K562 (cell line): Measurements from ENCODE around the gene ZNF775. TPM values are rescaled to one million over a fixed set of nuclear protein-coding genes. Genes with fewer than 3 reads are reported as not detected.
A peak's percentile ranks its signal among the peaks of the same experiment; 100 is the strongest.

ENCODE experiments used
- CBX3 ChIP-seq, 2 experiments: IDR thresholded peaks; 1 replicate in 1 of 2; 2 replicates in 1 of 2; pipeline ENCODE4 v1.6.1; 2012; ENCODE audit warnings: inconsistent platforms in 2 of 2, low read length in 2 of 2, borderline replicate concordance in 1 of 2, control low read depth in 1 of 2
- EWSR1 ChIP-seq: fragments of 450-650 bp; IDR thresholded peaks from 2 replicates; pipeline ENCODE4 v1.6.1; 2018; ENCODE audit warnings: borderline replicate concordance, mild to moderate bottlenecking, low read depth, moderate library complexity; ENCODE audit not compliant: partially characterized antibody
- IRF2 ChIP-seq: sonication (generic); formaldehyde crosslinking; IDR thresholded peaks from 2 replicates; pipeline ENCODE4 v1.8.1; 2022; ENCODE audit warnings: mild to moderate bottlenecking, missing genetic modification reagents
- MED1 ChIP-seq: sonication (generic); formaldehyde crosslinking; IDR thresholded peaks from 2 replicates; pipeline ENCODE4 v1.8.1; 2023; ENCODE audit warnings: missing genetic modification reagents, borderline replicate concordance
- NFE2 ChIP-seq: IDR thresholded peaks from 2 replicates; pipeline ENCODE4 v1.6.1; 2014; ENCODE audit warnings: antibody characterized with exemption, low read depth
- YY1 ChIP-seq, 3 experiments: IDR thresholded peaks; 2 replicates each; pipeline ENCODE4 v1.6.1; 2011; ENCODE audit warnings: low read length in 2 of 3, mild to moderate bottlenecking in 2 of 3, moderate library complexity in 2 of 3, borderline replicate concordance in 1 of 3, control low read depth in 1 of 3, low read depth in 1 of 3; ENCODE audit not compliant: insufficient read depth in 3 of 3, insufficient replicate concordance in 2 of 3, control insufficient read depth in 1 of 3, insufficient read length in 1 of 3; ENCODE audit errors: extremely low read depth in 1 of 3
- ZNF551 ChIP-seq: fragments of 250-450 bp; sonication (Bioruptor Pico); IDR thresholded peaks from 2 replicates; pipeline ENCODE4 v1.5.0; 2021; ENCODE audit warnings: mild to moderate bottlenecking, moderate library complexity
- ZNF644 ChIP-seq: fragments of 200-800 bp; sonication (Bioruptor generic); IDR thresholded peaks from 2 replicates; pipeline ENCODE4 v1.6.1; 2016; ENCODE audit warnings: low read depth, missing genetic modification characterization, missing compliant biosample characterization
- polyA plus RNA-seq, 8 experiments: library from polyadenylated mRNA; depleted of rRNA in 4 of 8; stranded (reverse) in 5 of 8; unstranded in 3 of 8; fragments of >200 nt; fragmentation: Nextera tagmentation in 2 of 8; fragmentation: Illumina TruSeq in 1 of 8; extraction: Ambion mirVana in 2 of 8; extraction: Trizol in 1 of 8; gene quantifications; 2 replicates each; pipeline versions ENCODE4 v1.2.1 to v1.2.3, GENCODE V29; 2011 to 2014; ENCODE audit warnings: inconsistent platforms in 1 of 8, missing spikeins in 1 of 8
- total RNA-seq, 7 experiments: library from RNA; depleted of rRNA in 6 of 7; stranded (reverse); fragments of >200 nt in 6 of 7; fragmentation: Illumina TruSeq in 2 of 7; extraction: Trizol in 2 of 7; gene quantifications; 2 replicates each; pipeline versions ENCODE4 v1.2.1 to v1.2.3, GENCODE V29; 2011 to 2021; ENCODE audit warnings: low replicate concordance in 1 of 7
- TF ChIP-seq, protein P1 (sequence below): sonication (generic); IDR thresholded peaks from 2 replicates; pipeline ENCODE4 v1.6.1; 2016
- TF ChIP-seq, protein P2 (sequence below): sonication (generic); formaldehyde crosslinking; IDR thresholded peaks from 2 replicates; pipeline ENCODE4 v1.9.0; 2022; ENCODE audit warnings: mild to moderate bottlenecking, missing genetic modification reagents

The ZNF775 gene
- total and polyA plus RNA-seq, 9 of the 15 experiments (the other 6 are each of a cell fraction or from before 2014, with no cell fraction given): 0.04 to 18.7 (median 4.9) TPM

DNA sequence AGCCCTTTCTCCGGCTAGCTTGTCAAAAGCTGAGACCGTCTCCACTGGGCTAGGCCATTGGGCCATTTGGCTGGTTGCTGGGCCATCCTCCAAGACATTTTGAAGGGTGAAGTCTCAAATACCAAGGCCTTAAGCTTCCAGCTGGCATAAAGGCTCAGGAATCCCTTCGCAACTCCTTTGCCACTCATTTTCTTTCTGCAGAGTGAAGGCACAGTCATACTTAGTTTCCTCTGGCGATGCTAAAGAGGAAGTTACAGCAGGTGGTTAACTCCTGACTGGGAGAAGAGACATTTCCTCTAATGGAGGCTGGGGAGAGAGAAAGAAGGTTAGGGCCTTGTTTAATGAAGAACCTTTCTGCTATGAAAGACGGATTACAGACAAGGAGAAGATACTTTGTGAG, 15.3 kb upstream of the ZNF775 start (continued):
- no peak for TF ChIP-seq MED1
- no peak for TF ChIP-seq CBX3 (IDR thresholded peaks at IDR 0.05; ENCODE audit: borderline replicate concordance in 1 of 2, low read length in 2 of 2)
- 0 out of 2 replicates have a peak, but pooled peaks have one; percentile 13 for TF ChIP-seq NFE2
- TF ChIP-seq EWSR1: no peak
- TF ChIP-seq, protein P1, sequence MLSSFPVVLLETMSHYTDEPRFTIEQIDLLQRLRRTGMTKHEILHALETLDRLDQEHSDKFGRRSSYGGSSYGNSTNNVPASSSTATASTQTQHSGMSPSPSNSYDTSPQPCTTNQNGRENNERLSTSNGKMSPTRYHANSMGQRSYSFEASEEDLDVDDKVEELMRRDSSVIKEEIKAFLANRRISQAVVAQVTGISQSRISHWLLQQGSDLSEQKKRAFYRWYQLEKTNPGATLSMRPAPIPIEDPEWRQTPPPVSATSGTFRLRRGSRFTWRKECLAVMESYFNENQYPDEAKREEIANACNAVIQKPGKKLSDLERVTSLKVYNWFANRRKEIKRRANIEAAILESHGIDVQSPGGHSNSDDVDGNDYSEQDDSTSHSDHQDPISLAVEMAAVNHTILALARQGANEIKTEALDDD: peak; percentile 38; the same call in 1 of the 2 replicates
- peak in 1 of 3 experiments; percentile 22 for TF ChIP-seq YY1 (IDR thresholded peaks at IDR 0.05; ENCODE audit: borderline replicate concordance in 1 of 3, control insufficient read depth in 1 of 3, extremely low read depth in 1 of 3, insufficient read depth in 3 of 3, insufficient read length in 1 of 3, insufficient replicate concordance in 2 of 3, low read depth in 1 of 3, low read length in 2 of 3)
- peak; percentile 42; the same call in 1 of the 2 replicates for TF ChIP-seq ZNF644
- TF ChIP-seq ZNF551: no peak
- TF ChIP-seq, protein P2, sequence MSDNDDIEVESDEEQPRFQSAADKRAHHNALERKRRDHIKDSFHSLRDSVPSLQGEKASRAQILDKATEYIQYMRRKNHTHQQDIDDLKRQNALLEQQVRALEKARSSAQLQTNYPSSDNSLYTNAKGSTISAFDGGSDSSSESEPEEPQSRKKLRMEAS (CRISPR knock-in tag): peak; percentile 39; the same call in 1 of the 2 replicates
- no peak for TF ChIP-seq IRF2 (CRISPR knock-in tag)
